GM08714 (cell line): ENCODE data around the gene EIF2B2.
A peak's percentile ranks its signal among the peaks of the same experiment; 100 is the strongest.

Source experiments
- H3K4me3 ChIP-seq: fragments of 200-500 bp; sonication (Bioruptor generic); 2 replicates; pipeline ENCODE4 v1.5.1; 2014; ENCODE audit warnings: mild to moderate bottlenecking, low read length, inconsistent platforms
- ZNF274 ChIP-seq: IDR thresholded peaks from 2 replicates; pipeline ENCODE4 v1.6.1; 2012; ENCODE audit warnings: mild to moderate bottlenecking, low read depth, low read length

Gene EIF2B2

DNA sequence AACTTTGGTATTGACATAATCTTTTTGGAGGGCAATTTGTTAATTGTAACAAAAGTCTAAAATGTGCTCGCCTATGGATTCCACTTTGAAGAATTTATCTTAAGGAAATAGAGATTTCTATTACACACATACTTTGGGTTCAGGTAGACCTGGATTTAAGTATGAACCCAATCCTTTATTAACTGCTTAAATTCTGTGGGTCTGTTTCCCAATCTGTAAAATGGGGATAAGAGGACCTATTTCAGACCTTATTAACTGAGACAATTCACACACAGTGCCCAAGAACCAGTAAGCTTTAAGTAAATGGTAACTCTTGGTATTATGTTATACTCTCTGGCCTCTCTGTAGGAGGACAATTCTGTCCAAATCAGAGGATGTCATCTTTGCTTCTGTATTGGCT, 822 bp upstream of the EIF2B2 start:
- peak overlapping the region; percentile 58; the same call in 1 of the 2 replicates for H3K4me3 ChIP-seq
- TF ChIP-seq ZNF274 = no peak

- peak overlapping the region; percentile 78 for H3K4me3 ChIP-seq
- TF ChIP-seq ZNF274 = no peak
These were observed 718 bp downstream of the EIF2B2 start for GRCh38 chr14:75003250-75004027.

GRCh38 chr14:75005357-75005756, 2.6 kb downstream of the EIF2B2 start:
- TF ChIP-seq ZNF274 = no peak

DNA sequence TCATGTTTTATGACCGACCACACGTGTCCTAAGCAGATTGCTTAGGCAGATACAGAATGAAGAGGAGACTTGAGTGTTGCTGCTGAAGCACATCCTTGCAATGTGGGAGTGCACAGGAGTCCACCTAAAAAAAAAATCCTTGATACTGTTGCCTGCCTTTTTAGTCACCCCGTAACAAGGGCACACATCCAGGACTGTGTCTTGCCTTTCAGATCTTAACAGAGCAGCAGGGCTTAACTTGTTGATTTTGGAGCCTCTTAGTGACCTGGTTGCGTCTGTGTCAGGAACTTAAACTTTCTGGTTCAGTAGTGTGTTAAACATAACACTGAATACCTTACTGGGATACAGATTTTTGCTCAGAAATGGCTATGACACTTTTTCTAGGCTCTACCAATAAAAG, 6.5 kb downstream of the EIF2B2 start:
- H3K4me3 ChIP-seq = no peak overlapping the region
- TF ChIP-seq ZNF274 = no peak

More at GRCh38 chr14:75005357-75005756, 2.6 kb downstream of the EIF2B2 start:
- H3K4me3 ChIP-seq = no peak overlapping the region

- no peak for TF ChIP-seq ZNF274
- H3K4me3 ChIP-seq = no peak overlapping the region
These were observed 7.9 kb downstream of the EIF2B2 start for GRCh38 chr14:75010472-75011093.

DNA sequence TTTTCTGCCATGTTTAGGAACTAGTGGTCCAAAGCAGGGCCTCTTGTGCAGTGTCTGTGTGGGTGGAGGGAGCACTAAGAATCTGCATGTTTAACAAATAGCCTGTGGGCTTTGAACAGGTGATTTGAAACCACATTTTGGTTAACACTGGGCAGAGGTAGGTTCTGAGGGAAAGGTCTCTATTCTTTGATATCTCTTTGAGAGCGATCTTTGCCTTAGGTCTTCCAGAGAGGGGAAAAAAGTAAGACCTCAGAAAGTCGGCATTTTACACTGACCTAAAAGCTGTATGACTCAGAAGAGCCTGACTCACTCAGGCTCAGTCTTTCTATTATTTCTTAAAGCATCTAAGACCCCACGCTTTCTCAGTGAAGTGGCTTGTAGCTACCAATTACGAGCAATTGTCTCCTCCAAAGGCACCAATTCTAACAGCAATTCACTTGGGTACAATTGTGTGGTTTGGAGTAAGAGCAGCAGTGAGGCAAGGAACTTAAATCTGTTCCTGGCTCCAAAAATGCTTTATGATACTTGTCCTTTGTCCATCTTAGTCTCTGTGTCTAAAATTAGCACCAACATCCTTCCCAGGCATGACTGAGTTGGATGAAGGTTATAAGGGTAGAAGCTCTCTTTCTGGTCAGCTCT, 8.8 kb downstream of the EIF2B2 start:
- TF ChIP-seq ZNF274 = no peak
- no peak overlapping the region for H3K4me3 ChIP-seq

DNA sequence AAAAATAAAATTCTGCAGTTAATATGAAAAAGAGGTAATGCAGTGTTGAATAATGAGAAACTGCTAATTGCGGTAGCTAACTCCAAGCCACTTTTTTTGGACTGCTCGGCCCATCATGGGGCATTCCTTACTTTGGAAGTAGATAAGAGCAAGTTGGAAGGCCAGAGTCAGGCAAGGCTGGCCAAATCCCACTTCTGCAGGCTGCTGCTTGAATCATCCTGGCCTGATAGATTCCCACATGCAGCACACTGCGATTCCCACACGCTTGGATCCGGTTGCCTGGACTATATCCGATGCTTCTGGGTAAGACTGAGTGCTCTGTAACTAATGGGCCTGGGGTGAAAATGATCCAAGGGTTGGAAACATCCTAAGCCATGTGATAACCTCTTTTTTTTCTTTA, 10.6 kb downstream of the EIF2B2 start:
- no peak overlapping the region for H3K4me3 ChIP-seq
- no peak for TF ChIP-seq ZNF274

GRCh38 chr14:75015496-75015895, 12.8 kb downstream of the EIF2B2 start:
- no peak overlapping the region for H3K4me3 ChIP-seq
- no peak for TF ChIP-seq ZNF274

- no peak overlapping the region for H3K4me3 ChIP-seq
- no peak for TF ChIP-seq ZNF274
These were observed 14.1 kb downstream of the EIF2B2 start for GRCh38 chr14:75016815-75017214.

DNA sequence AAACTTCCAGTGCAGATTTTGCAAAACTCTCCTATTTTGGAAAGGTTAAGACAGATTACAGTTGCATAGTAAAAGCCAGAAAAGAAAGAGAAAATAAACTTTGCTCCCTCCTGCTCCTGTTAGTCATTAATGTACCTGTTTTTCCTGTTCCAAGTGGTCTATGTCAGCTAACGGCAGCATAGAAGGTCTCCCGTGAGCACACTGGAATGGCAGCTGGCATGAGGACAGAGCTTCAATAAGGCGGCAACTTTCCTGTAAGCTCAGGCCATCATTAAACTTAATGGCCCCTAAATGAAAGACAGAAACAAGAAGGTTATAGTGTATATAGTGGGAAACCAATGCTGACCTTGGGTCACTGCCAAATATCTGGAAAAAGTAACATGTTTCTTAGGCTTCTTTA, 16.0 kb downstream of the EIF2B2 start:
- H3K4me3 ChIP-seq = no peak overlapping the region
- TF ChIP-seq ZNF274 = no peak

DNA sequence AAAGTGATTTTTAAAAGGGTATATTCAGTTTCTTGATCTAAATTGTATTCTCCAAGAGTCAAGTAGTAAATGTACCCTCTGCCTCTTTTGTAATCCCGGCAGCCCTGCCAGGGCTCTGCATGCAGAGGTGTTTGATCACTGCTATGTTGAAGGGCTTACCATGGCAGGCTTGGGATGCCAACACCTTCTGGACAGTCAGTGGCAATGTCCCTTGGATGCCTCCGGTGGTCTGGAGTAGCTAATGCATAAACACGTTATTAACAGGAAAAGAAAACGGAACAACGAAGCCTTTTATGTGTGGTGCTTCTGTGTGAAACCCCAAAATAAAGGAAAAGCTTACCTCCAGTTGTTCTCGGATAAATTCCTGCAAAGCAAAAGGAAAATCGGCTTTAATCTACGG, 19.9 kb downstream of the EIF2B2 start:
- H3K4me3 ChIP-seq = no peak overlapping the region
- no peak for TF ChIP-seq ZNF274

DNA sequence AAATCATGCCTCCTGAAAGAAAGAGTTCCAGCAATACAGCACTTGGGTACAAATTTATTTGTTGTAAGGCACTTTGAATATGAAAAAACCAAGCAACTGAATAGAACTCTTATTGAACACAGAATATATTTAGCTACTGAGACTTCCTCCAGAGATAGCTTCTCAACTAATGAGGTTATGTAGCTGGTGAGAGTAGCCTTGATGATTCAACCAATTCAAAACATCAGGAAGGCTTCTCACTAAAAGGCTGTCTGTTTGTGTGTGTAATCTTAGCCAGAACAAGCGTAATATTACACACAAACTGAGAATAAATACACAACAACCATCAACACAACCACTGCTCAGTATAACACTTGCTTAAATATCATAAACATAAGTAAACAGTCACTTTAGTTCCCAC, 20.4 kb downstream of the EIF2B2 start:
- H3K4me3 ChIP-seq = no peak overlapping the region
- TF ChIP-seq ZNF274 = no peak

DNA sequence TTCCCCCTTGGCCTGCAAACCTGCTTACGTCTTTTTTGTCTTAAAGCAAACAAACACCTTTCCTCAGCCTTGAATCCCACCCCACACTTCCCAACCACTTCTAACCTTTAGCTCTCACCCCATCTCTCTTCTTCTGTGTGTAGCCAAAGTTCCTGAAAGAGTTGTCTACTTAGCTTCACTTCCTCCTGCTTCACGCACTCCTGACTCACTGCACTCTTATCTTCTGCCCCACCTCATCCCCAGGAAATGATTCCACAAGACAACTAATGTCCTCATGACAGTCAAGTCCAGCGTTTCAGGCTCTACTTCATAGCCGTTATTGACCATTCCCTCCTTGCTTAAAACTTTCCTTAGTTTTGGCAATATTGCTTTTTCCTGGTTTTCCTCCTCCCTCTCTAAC, 22.4 kb downstream of the EIF2B2 start:
- TF ChIP-seq ZNF274 = no peak
- no peak overlapping the region for H3K4me3 ChIP-seq

GRCh38 chr14:75025876-75026275, 23.2 kb downstream of the EIF2B2 start:
- TF ChIP-seq ZNF274 = no peak
- no peak overlapping the region for H3K4me3 ChIP-seq

DNA sequence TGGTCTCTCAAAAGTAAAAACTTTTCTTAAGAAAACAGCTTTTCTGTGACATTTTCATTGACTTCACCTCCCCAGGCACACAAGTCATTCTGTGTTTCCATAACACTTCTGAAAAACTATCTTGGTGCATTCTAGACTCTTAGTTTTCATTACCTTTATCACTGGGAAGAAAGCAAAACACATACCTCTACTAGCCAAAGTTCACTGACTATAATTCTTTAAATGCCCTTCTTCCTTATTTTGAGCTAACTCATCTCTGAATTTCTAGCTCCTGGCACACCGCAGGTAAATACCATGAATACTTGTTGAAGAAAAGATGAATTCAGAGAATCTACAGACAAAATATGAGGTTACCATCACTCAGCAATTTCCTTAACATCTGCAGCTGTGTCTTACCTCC, 27.4 kb downstream of the EIF2B2 start:
- no peak for TF ChIP-seq ZNF274
- H3K4me3 ChIP-seq = no peak overlapping the region

- H3K4me3 ChIP-seq = no peak overlapping the region
- TF ChIP-seq ZNF274 = no peak
These were observed 30.2 kb downstream of the EIF2B2 start for GRCh38 chr14:75032939-75033338.
